Gastrocnemius medialis (tissue), 4 donors: Measurements from ENCODE around the gene EPB41. TPM values are rescaled to one million over a fixed set of nuclear protein-coding genes. Genes with fewer than 3 reads are reported as not detected.
"Not testable (repeated sequence)": the region's sequence is repeated elsewhere in the genome, so short reads cannot be mapped to it uniquely, and the experiment has no call there.

Source experiments
- ATAC-seq, 2 donors: fragments of 150-250 bp; one replicate each; pipeline ENCODE4 v1.9.1; 2016
- DNase-seq, 2 donors: peaks; one replicate each; pipeline ENCODE4 v3.0.0-alpha.2; 2019
- H3K27ac ChIP-seq, 4 donors: fragments of 200-600 bp; sonication (generic); 1 replicate in 1 of 4; 2 replicates in 3 of 4; pipeline ENCODE4 v1.5.1; 2016 to 2018; ENCODE audit warnings: mild to moderate bottlenecking in 2 of 4, moderate library complexity in 1 of 4
- H3K27me3 ChIP-seq, 3 donors: fragments of 200-600 bp; sonication (generic) in 2 of 3; 1 replicate in 1 of 3; 2 replicates in 2 of 3; pipeline versions ENCODE4 v1.5.1 to v1.6.0; 2016 to 2019; ENCODE audit warnings: mild to moderate bottlenecking in 1 of 3, moderate library complexity in 1 of 3
- H3K36me3 ChIP-seq, 2 donors: fragments of 200-600 bp; sonication (generic) in 1 of 2; one replicate each; pipeline ENCODE4 v1.5.1; 2017 to 2018
- H3K4me1 ChIP-seq, 2 donors: fragments of 200-600 bp; sonication (generic) in 1 of 2; one replicate each; pipeline ENCODE4 v1.5.1; 2016 to 2017; ENCODE audit warnings: mild to moderate bottlenecking in 2 of 2
- H3K4me3 ChIP-seq, 4 donors: fragments of 200-600 bp; sonication (generic) in 3 of 4; 1 replicate in 1 of 4; 2 replicates in 3 of 4; pipeline ENCODE4 v1.5.1; 2016 to 2019; ENCODE audit warnings: mild to moderate bottlenecking in 2 of 4
- H3K9me3 ChIP-seq, 3 donors: fragments of 200-600 bp; sonication (generic) in 2 of 3; 1 replicate in 1 of 3; 2 replicates in 2 of 3; pipeline ENCODE4 v1.5.1; 2016 to 2019
- CTCF ChIP-seq, 5 experiments: fragments of 450-650 bp in 3 of 5; fragments of 200-600 bp in 2 of 5; sonication (generic) in 2 of 5; IDR thresholded peaks in 4 of 5; conservative IDR thresholded peaks in 1 of 5; 1 replicate in 4 of 5; 2 replicates in 1 of 5; pipeline ENCODE4 v1.5.1; 2016 to 2019; ENCODE audit warnings: antibody characterized with exemption in 5 of 5, mild to moderate bottlenecking in 3 of 5, moderate library complexity in 3 of 5
- POLR2A ChIP-seq, 2 donors: fragments of 450-650 bp; IDR thresholded peaks; one replicate each; pipeline ENCODE4 v1.6.1; 2017; ENCODE audit warnings: antibody characterized with exemption in 2 of 2, mild to moderate bottlenecking in 2 of 2, moderate library complexity in 2 of 2
- in situ Hi-C, 4 donors: fragments of 200-750 bp; cut with MboI; loops; one replicate each; pipeline versions ENCODE4 v1.15.0 to v1.8.0; 2017; ENCODE audit warnings: low sequenced_read_pairs in 4 of 4
- intact Hi-C: fragments of 100-400 bp; cut with DNase I; formaldehyde crosslinking; loops from one replicate; pipeline ENCODE4 v1.15.1; 2023; ENCODE audit warnings: low total_unique reads
- total RNA-seq, 4 donors: library from RNA; depleted of rRNA; stranded (reverse); fragments of >200 nt; gene quantifications; one replicate each; pipeline versions ENCODE4 v1.1.0 to v1.2.3, GENCODE V29; 2016

The EPB41 gene
- total RNA-seq, 4 donors from 2014 or later, result 19.5 to 28.6 (median 23.6) TPM

DNA sequence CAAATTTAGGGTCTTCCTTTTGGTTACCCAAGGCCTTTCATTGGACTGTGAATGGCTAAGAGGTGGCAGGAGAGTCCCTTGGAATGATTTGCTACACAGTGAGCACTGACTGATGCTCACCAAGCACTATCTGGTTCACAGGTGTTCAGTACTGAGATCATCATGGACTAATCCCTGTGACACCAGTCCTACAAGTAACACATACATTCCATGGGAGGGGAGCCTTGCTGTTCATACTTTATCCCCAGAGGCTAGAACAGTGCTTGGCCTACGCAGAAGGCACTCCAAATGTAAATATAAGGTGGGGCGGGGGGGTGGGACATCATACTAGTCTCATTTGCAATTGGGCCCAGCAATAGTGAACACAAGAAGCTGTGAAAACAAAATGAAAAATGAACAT is 229.8 kb downstream of the EPB41 start:
- TF ChIP-seq CTCF (IDR thresholded peaks at IDR 0.05 in 4 of 5, conservative IDR thresholded peaks at IDR 0.05 in 1 of 5), result no peak
- no peak for TF ChIP-seq POLR2A (IDR thresholded peaks at IDR 0.05)
- Histone ChIP-seq H3K9me3 (no peaks in the 10 kb centered on the region), H3K36me3 (peaks cover 0 to 42% of the 10 kb centered on the region in 2 donors), H3K4me1 (no peaks in the 10 kb centered on the region), H3K27ac (no peak overlapping the region), H3K27me3 (no peaks in the 10 kb centered on the region), H3K4me3 (no peak overlapping the region)
- ATAC-seq (no peak), DNase-seq (no peak)
- in situ Hi-C loops (no loop called here), intact Hi-C loops (no loop called here)

DNA sequence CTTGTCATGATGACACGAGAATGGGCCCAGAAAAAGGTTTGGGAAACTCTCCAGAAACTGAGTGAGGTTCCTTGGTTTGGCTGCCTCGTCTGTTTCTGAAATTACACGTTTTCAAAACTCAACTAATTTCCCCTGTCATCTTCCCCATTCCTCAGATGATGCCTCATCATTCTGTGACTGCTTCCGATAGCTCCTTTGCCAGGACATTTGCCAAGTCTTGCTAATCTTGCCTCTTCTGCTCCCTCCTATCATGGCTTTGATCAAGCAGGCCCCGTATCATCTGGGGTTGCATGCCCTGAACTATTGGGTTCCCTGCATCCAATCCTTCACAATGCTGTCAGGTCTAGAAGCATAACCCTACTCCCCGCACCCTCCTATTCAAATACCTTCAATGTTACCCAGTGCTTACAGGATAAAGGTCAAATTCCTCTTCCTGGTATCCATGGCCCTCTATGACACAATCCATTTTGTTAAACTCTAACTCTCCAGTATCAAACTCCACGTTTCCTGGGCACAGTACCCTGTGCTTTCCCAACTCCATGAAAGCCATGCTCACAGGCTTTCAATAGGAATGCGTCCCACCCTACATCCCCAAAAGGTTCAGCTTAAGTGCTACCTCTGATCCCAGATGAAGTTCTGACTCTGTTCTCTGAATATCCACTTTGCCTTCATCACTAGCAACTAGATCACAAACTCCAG is 231.5 kb downstream of the EPB41 start:
- Histone ChIP-seq H3K4me3 (no peak overlapping the region), H3K27me3 (no peaks in the 10 kb centered on the region), H3K9me3 (no peaks in the 10 kb centered on the region), H3K4me1 (no peaks in the 10 kb centered on the region), H3K36me3 (peaks cover 0 to 59% of the 10 kb centered on the region in 2 donors), H3K27ac (no peak overlapping the region)
- DNase-seq (no peak), ATAC-seq (no peak)
- TF ChIP-seq POLR2A (IDR thresholded peaks at IDR 0.05) (no peak), CTCF (IDR thresholded peaks at IDR 0.05 in 4 of 5, conservative IDR thresholded peaks at IDR 0.05 in 1 of 5) (no peak)
- intact Hi-C loops, result no loop called here
- in situ Hi-C loops, result no loop called here

GRCh38 chr1:29148656-29149491 is 234.5 kb downstream of the EPB41 start:
- Histone ChIP-seq H3K27me3 (no peaks in the 10 kb centered on the region), H3K27ac (no peak overlapping the region), H3K4me3 (no peak overlapping the region), H3K4me1 (no peaks in the 10 kb centered on the region), H3K9me3 (no peaks in the 10 kb centered on the region), H3K36me3 (peaks cover 2 to 89% of the 10 kb centered on the region in 2 donors)
- TF ChIP-seq POLR2A (IDR thresholded peaks at IDR 0.05) (no peak), CTCF (IDR thresholded peaks at IDR 0.05 in 4 of 5, conservative IDR thresholded peaks at IDR 0.05 in 1 of 5) (no peak)
- no peak for ATAC-seq
- in situ Hi-C loops, result no loop called here
- DNase-seq, result no peak
- intact Hi-C loops, result no loop called here

- in situ Hi-C loops, H3K9me3 ChIP-seq, H3K27me3 ChIP-seq, H3K4me1 ChIP-seq, H3K27ac ChIP-seq, DNase-seq, ATAC-seq, intact Hi-C loops, H3K4me3 ChIP-seq: not testable (repeated sequence)
- peaks cover 2 to 100% of the 10 kb centered on the region in 2 donors for H3K36me3 ChIP-seq
These were observed 236.0 kb downstream of the EPB41 start for GRCh38 chr1:29150346-29150745.

DNA sequence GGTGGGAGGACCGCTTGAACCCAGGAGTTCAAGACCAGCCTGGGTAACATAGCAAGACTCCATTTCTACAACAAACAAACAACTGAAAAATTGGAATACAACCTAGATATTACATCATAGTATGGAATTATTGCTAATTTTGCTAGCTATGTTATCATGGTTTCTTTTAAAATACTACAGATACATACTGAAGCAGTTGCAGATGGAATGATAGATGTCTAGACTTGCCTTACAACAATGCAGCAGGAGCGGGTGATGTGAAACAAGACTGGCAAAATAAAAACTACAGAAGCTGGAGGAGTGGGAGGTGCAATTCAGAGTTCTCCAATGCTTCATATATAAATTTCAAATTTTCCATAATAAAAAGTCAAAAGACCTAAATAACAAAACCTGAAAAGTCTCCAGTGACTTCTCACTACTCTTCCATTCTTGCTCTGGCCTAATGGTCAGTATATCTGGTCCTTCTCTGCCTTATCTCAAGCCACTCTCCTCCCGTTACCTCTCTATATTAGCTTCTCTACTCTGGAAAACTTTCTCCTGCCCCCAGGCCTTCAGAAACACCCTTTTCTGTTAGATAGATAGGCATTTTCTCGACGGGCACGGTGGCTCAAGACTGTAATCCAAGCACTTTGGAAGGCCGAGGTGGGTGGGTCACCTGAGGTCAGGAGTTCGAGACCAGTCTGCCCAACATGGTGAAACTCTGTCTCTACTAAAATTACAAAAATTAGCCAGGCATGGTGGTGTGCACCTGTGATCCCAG is 237.9 kb downstream of the EPB41 start:
- H3K36me3 ChIP-seq, result peaks cover 2 to 100% of the 10 kb centered on the region in 2 donors
- TF ChIP-seq POLR2A (IDR thresholded peaks at IDR 0.05) (no peak), CTCF (IDR thresholded peaks at IDR 0.05 in 4 of 5, conservative IDR thresholded peaks at IDR 0.05 in 1 of 5) (no peak)
- in situ Hi-C loops (no loop called here), intact Hi-C loops (no loop called here)
- DNase-seq, result no peak
- H3K9me3 ChIP-seq, result no peaks in the 10 kb centered on the region
- no peaks in the 10 kb centered on the region for H3K27me3 ChIP-seq
- no peak for ATAC-seq
- H3K27ac ChIP-seq, result no peak overlapping the region
- H3K4me3 ChIP-seq, result no peak overlapping the region
- peaks cover 0 to 8% of the 10 kb centered on the region in 2 donors for H3K4me1 ChIP-seq
